MM.1S (cell line): ENCODE results near the gene ENPP3.
A peak's percentile ranks its signal among the peaks of the same experiment; 100 is the strongest.

Source experiments
- DNase-seq: peaks from one replicate; pipeline ENCODE4 v3.0.0-alpha.2; 2015
- H2AFZ ChIP-seq: fragments of 300-600 bp; sonication (generic); 2 replicates; pipeline ENCODE4 v1.6.0; 2016; ENCODE audit warnings: antibody characterized with exemption, low read length
- H3F3A ChIP-seq: fragments of 300-600 bp; sonication (generic); 2 replicates; pipeline ENCODE4 v1.6.1; 2016; ENCODE audit warnings: mild to moderate bottlenecking, antibody characterized with exemption, low read length, moderate library complexity, mixed read lengths; ENCODE audit not compliant: insufficient read depth
- H3K27ac ChIP-seq: fragments of 300-600 bp; sonication (generic); 2 replicates; pipeline ENCODE4 v1.5.1; 2016; ENCODE audit warnings: mild to moderate bottlenecking, low read length
- H3K27me3 ChIP-seq: fragments of 300-600 bp; sonication (generic); replicated peaks from 2 replicates; pipeline ENCODE4 v1.6.0; 2016; ENCODE audit warnings: low read length; ENCODE audit not compliant: insufficient read depth
- H3K36me3 ChIP-seq: fragments of 300-600 bp; sonication (generic); replicated peaks from 2 replicates; pipeline ENCODE4 v1.6.1; 2016; ENCODE audit warnings: mild to moderate bottlenecking, low read length, mixed read lengths; ENCODE audit not compliant: insufficient read depth
- H3K4me1 ChIP-seq: fragments of 300-600 bp; sonication (generic); 2 replicates; pipeline ENCODE4 v1.6.1; 2016; ENCODE audit warnings: low read length, mixed read lengths
- H3K4me2 ChIP-seq: fragments of 300-600 bp; sonication (generic); 2 replicates; pipeline ENCODE4 v1.6.0; 2016; ENCODE audit warnings: low read depth, low read length
- H3K4me3 ChIP-seq: fragments of 300-600 bp; sonication (generic); 2 replicates; pipeline ENCODE4 v1.5.1; 2016; ENCODE audit warnings: low read length, mixed read lengths
- H3K79me2 ChIP-seq: fragments of 300-600 bp; sonication (generic); 2 replicates; pipeline ENCODE4 v1.6.1; 2016; ENCODE audit warnings: mixed run types, low read length, mixed read lengths
- H3K9ac ChIP-seq: fragments of 300-600 bp; sonication (generic); 2 replicates; pipeline ENCODE4 v1.6.1; 2016; ENCODE audit warnings: low read length, mixed read lengths
- H3K9me2 ChIP-seq: fragments of 300-600 bp; sonication (generic); replicated peaks from 2 replicates; pipeline ENCODE4 v1.6.1; 2016; ENCODE audit warnings: mild to moderate bottlenecking, low read length, mixed read lengths; ENCODE audit not compliant: insufficient read depth
- H3K9me3 ChIP-seq: fragments of 300-600 bp; sonication (generic); replicated peaks from 2 replicates; pipeline ENCODE4 v1.6.1; 2016; ENCODE audit warnings: mild to moderate bottlenecking, low read length, mixed read lengths; ENCODE audit not compliant: insufficient read depth
- H4K20me1 ChIP-seq: fragments of 300-600 bp; sonication (generic); 2 replicates; pipeline ENCODE4 v1.6.1; 2016; ENCODE audit warnings: mild to moderate bottlenecking, low read length, moderate library complexity, mixed read lengths; ENCODE audit not compliant: insufficient read depth
- EZH2 ChIP-seq: fragments of 300-600 bp; sonication (generic); optimal IDR thresholded peaks from 2 replicates; pipeline ENCODE3; 2017; ENCODE audit warnings: low read depth, mild to moderate bottlenecking, antibody characterized with exemption, low read length, mixed read lengths
- EZH2phosphoT487 ChIP-seq: fragments of 300-600 bp; sonication (generic); IDR thresholded peaks from 2 replicates; pipeline ENCODE4 v1.6.1; 2018; ENCODE audit warnings: antibody characterized with exemption, low read length
- TF ChIP-seq, protein P1 (sequence below): fragments of 300-600 bp; sonication (generic); IDR thresholded peaks from 2 replicates; pipeline ENCODE4 v1.5.1; 2016; ENCODE audit warnings: antibody characterized with exemption, low read length, mixed read lengths

The ENPP3 gene

DNA sequence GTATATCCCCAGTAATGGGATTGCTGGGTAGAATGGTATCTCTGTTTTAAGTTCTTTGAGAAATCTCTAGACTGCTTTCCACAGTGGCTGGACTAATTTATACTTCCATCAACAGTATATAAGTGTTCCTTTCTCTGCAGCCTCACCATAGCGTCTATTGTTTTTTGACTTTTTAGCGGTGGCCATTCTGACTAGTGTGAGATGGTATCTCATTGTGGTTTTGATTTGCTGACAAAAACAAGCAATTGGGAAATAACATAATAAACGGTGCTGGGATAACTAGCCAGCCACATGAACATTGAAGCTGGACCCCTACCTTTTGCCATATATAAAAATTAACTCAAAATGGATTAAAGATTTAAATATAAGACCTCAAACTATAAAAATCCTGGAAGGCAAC lies 49.9 kb downstream of the ENPP3 start:
- no peaks in the 10 kb centered on the region; the same call in 1 of the 2 replicates for H4K20me1 ChIP-seq
- peaks cover 19% of the 10 kb centered on the region for H3F3A ChIP-seq
- H3K27ac ChIP-seq, result no peak overlapping the region
- no peaks in the 10 kb centered on the region for H3K79me2 ChIP-seq
- H3K36me3 ChIP-seq, result no peaks in the 10 kb centered on the region
- no peak overlapping the region for H2AFZ ChIP-seq
- no peak overlapping the region for H3K4me2 ChIP-seq
- no peak for DNase-seq
- H3K9ac ChIP-seq, result no peak overlapping the region
- no peaks in the 10 kb centered on the region for H3K9me2 ChIP-seq
- no peaks in the 10 kb centered on the region for H3K9me3 ChIP-seq
- no peak overlapping the region for H3K4me3 ChIP-seq
- peaks cover 11% of the 10 kb centered on the region for H3K4me1 ChIP-seq
- H3K27me3 ChIP-seq, result peaks cover 54% of the 10 kb centered on the region
- TF ChIP-seq EZH2 (no peak), EZH2phosphoT487 (no peak)
- TF ChIP-seq, protein P1, sequence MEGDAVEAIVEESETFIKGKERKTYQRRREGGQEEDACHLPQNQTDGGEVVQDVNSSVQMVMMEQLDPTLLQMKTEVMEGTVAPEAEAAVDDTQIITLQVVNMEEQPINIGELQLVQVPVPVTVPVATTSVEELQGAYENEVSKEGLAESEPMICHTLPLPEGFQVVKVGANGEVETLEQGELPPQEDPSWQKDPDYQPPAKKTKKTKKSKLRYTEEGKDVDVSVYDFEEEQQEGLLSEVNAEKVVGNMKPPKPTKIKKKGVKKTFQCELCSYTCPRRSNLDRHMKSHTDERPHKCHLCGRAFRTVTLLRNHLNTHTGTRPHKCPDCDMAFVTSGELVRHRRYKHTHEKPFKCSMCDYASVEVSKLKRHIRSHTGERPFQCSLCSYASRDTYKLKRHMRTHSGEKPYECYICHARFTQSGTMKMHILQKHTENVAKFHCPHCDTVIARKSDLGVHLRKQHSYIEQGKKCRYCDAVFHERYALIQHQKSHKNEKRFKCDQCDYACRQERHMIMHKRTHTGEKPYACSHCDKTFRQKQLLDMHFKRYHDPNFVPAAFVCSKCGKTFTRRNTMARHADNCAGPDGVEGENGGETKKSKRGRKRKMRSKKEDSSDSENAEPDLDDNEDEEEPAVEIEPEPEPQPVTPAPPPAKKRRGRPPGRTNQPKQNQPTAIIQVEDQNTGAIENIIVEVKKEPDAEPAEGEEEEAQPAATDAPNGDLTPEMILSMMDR, result no peak

GRCh38 chr6:131688286-131688685 lies 51.2 kb downstream of the ENPP3 start:
- Histone ChIP-seq H3K9ac (no peak overlapping the region), H3F3A (peaks cover 19% of the 10 kb centered on the region), H3K36me3 (no peaks in the 10 kb centered on the region), H3K4me2 (peak overlapping the region; percentile 1; the same call in 1 of the 2 replicates), H3K4me1 (peaks cover 11% of the 10 kb centered on the region), H4K20me1 (no peaks in the 10 kb centered on the region; the same call in 1 of the 2 replicates), H3K9me2 (no peaks in the 10 kb centered on the region), H3K27me3 (peaks cover 56% of the 10 kb centered on the region), H3K27ac (no peak overlapping the region), H3K4me3 (no peak overlapping the region), H3K9me3 (no peaks in the 10 kb centered on the region), H2AFZ (no peak overlapping the region), H3K79me2 (no peaks in the 10 kb centered on the region)
- DNase-seq, result peak; percentile 61
- TF ChIP-seq EZH2phosphoT487, result no peak
- TF ChIP-seq, protein P1, result no peak
- TF ChIP-seq EZH2, result no peak

- DNase-seq, result no peak
- Histone ChIP-seq H3K9me2 (no peaks in the 10 kb centered on the region), H3K9me3 (no peaks in the 10 kb centered on the region), H3K4me1 (peaks cover 11% of the 10 kb centered on the region), H2AFZ (no peak overlapping the region), H3K79me2 (no peaks in the 10 kb centered on the region), H3K9ac (no peak overlapping the region), H3K4me2 (no peak overlapping the region), H3K36me3 (no peaks in the 10 kb centered on the region), H3K27ac (no peak overlapping the region), H3K4me3 (no peak overlapping the region), H3F3A (peaks cover 19% of the 10 kb centered on the region), H4K20me1 (no peaks in the 10 kb centered on the region; the same call in 1 of the 2 replicates), H3K27me3 (peaks cover 39% of the 10 kb centered on the region)
- TF ChIP-seq EZH2 (no peak), EZH2phosphoT487 (no peak)
- TF ChIP-seq, protein P1, result no peak
These were observed 54.9 kb downstream of the ENPP3 start for GRCh38 chr6:131692031-131692430.
